ENCODE results near the gene ENAH. TPM values are rescaled to one million over a fixed set of nuclear protein-coding genes. Genes with fewer than 3 reads are reported as not detected.

ENAH gene
- total RNA-seq, 1 experiment from 2014 or later, result 100 TPM

DNA sequence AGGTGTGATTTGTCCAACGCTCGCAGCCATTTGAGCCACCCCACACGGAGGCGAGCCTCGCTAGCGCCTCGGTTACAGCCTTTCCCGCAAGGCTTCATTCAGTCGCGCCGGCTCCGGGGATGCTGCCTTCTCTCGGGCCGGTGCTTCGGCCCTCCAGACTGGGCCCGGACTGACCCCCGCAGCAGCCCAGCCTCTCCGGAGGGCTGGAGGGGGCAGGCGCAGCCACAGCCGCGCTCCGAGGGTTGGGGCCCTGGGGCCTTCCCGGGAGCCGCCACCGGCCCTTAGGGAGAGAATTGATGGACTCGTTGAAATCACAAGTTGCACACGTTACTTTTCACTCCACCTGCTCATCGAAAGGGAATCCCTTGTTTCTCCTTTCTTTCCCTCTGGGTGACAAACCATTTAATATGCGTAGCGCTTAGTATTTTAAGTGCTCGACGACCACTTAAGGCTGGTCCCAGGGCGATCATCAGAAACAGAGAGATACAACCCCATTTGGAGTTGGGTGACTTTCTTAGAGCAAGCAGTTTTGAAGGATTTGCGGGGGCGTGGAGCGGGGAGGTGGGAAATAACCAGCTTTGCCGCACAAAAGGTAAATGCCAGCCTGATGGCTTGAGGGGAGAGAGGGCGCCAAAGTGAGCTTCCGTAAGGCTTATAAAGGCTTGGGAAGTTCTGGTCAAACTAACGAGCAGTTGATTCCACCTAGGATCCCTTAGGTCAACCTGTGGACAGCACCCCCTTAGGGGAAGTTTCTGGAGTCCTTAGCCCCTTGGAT, 24.6 kb upstream of the ENAH start:
- no TSS peak for BruUV-seq (replicated peaks)
- Histone ChIP-seq H3K9me2 (ENCODE audit: insufficient read depth) (no peaks in the 10 kb centered on the region), H4K20me1 (ENCODE audit: insufficient read depth) (no peaks in the 10 kb centered on the region), H3K36me3 (ENCODE audit: control insufficient read depth in 1 of 2, insufficient read depth in 2 of 2, low read length in 2 of 2) (no peaks in the 10 kb centered on the region), H3K27me3 (ENCODE audit: insufficient read depth, low read length) (no peaks in the 10 kb centered on the region), H3K9me3 (ENCODE audit: control insufficient read depth in 1 of 2, insufficient read depth in 1 of 2, low read depth in 1 of 2, low read length in 2 of 2) (no peaks in the 10 kb centered on the region), H3K4me3 (replicated peaks in 1 of 2; ENCODE audit: low read depth in 1 of 2, low read length in 2 of 2) (no peak overlapping the region), H3K27ac (ENCODE audit: low read depth, low read length) (no peak overlapping the region), H3K9ac (ENCODE audit: low read length) (no peak overlapping the region), H3K4me1 (ENCODE audit: control insufficient read depth in 1 of 2, insufficient read depth in 2 of 2, low read length in 2 of 2) (no peaks in the 10 kb centered on the region), H3K79me2 (ENCODE audit: insufficient read depth, low read length) (no peaks in the 10 kb centered on the region), H2AFZ (ENCODE audit: low read depth, low read length, poor library complexity, severe bottlenecking) (no peak overlapping the region), H3K4me2 (ENCODE audit: low read length) (no peak overlapping the region)
- POLR2A ChIA-PET, result no interaction called here
- no peak for TF ChIP-seq SRF (IDR thresholded peaks at IDR 0.05; ENCODE audit: low read depth)
- TF ChIP-seq YY1 (IDR thresholded peaks at IDR 0.05; ENCODE audit: extremely low read depth, insufficient replicate concordance, low read depth, low read length), result no peak
- no peak for TF ChIP-seq RAD21 (IDR thresholded peaks at IDR 0.05; ENCODE audit: low read depth)
- TF ChIP-seq POLR2AphosphoS5 (IDR thresholded peaks at IDR 0.05; ENCODE audit: low read depth, low read length), result no peak
- no peak for TF ChIP-seq POLR2A (IDR thresholded peaks at IDR 0.05; ENCODE audit: borderline replicate concordance, extremely low read depth, insufficient read depth, insufficient read length)
- TF ChIP-seq ZFX (IDR thresholded peaks at IDR 0.05), result no peak
- TF ChIP-seq, protein P1, sequence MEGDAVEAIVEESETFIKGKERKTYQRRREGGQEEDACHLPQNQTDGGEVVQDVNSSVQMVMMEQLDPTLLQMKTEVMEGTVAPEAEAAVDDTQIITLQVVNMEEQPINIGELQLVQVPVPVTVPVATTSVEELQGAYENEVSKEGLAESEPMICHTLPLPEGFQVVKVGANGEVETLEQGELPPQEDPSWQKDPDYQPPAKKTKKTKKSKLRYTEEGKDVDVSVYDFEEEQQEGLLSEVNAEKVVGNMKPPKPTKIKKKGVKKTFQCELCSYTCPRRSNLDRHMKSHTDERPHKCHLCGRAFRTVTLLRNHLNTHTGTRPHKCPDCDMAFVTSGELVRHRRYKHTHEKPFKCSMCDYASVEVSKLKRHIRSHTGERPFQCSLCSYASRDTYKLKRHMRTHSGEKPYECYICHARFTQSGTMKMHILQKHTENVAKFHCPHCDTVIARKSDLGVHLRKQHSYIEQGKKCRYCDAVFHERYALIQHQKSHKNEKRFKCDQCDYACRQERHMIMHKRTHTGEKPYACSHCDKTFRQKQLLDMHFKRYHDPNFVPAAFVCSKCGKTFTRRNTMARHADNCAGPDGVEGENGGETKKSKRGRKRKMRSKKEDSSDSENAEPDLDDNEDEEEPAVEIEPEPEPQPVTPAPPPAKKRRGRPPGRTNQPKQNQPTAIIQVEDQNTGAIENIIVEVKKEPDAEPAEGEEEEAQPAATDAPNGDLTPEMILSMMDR (IDR thresholded peaks at IDR 0.05 in 2 of 3, conservative IDR thresholded peaks at IDR 0.05 in 1 of 3; ENCODE audit: borderline replicate concordance in 1 of 3, insufficient read depth in 1 of 3, low read depth in 2 of 3, low read length in 2 of 3), result no peak
- TF ChIP-seq, protein P2, sequence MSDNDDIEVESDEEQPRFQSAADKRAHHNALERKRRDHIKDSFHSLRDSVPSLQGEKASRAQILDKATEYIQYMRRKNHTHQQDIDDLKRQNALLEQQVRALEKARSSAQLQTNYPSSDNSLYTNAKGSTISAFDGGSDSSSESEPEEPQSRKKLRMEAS (IDR thresholded peaks at IDR 0.05), result no peak
- intact Hi-C loops (cut with micrococcal nuclease), result no loop called here
- RAD21 ChIA-PET (ENCODE audit: low non-redundant PET in 1 of 2, low total read pairs in 2 of 2, uncharacterized antibody in 2 of 2, unreplicated experiment in 2 of 2), result no interaction called here
- CTCF ChIA-PET, result no interaction called here
- ATAC-seq (no peak), DNase-seq (ENCODE audit: low read depth, low spot score) (no peak)
